Measurements from ENCODE around the gene GPR17.

Gene GPR17

GRCh38 chr2:127700527-127701192, 54.7 kb downstream of the GPR17 start:
- no peak for TF ChIP-seq CTCF (conservative IDR thresholded peaks at IDR 0.05; ENCODE audit: low read depth, low read length)
- H3K4me3 ChIP-seq (ENCODE audit: low read depth, low read length) = peak overlapping the region; percentile 72
- no peak for DNase-seq (ENCODE audit: low read depth)

GRCh38 chr2:127701193-127701650, 55.3 kb downstream of the GPR17 start, which contains the start of gene SFT2D3:
SFT2D3 (plus strand) TSS chr2:127701497; CDS start chr2:127701529, 32 bp downstream.
- peak within 1 kb of the TSS; percentile 72 for H3K4me3 ChIP-seq (ENCODE audit: low read depth, low read length)
- DNase-seq (ENCODE audit: low read depth) = peak; percentile 93
- no peak for TF ChIP-seq CTCF (conservative IDR thresholded peaks at IDR 0.05; ENCODE audit: low read depth, low read length)

GRCh38 chr2:127701651-127702394, 55.9 kb downstream of the GPR17 start:
- H3K4me3 ChIP-seq (ENCODE audit: low read depth, low read length) = peak overlapping the region; percentile 72
- TF ChIP-seq CTCF (conservative IDR thresholded peaks at IDR 0.05; ENCODE audit: low read depth, low read length) = peak; percentile 25
- peak; percentile 80 for DNase-seq (ENCODE audit: low read depth)
